Limb (tissue), 2 donors: Measurements from ENCODE around the gene CD70.
"Not testable (repeated sequence)": the region's sequence is repeated elsewhere in the genome, so short reads cannot be mapped to it uniquely, and the experiment has no call there.

Experiments
- DNase-seq, 2 donors: peaks; one replicate each; pipeline ENCODE4 v3.0.0-alpha.2; 2016; ENCODE audit errors: extremely low spot score in 2 of 2

CD70 gene

DNA sequence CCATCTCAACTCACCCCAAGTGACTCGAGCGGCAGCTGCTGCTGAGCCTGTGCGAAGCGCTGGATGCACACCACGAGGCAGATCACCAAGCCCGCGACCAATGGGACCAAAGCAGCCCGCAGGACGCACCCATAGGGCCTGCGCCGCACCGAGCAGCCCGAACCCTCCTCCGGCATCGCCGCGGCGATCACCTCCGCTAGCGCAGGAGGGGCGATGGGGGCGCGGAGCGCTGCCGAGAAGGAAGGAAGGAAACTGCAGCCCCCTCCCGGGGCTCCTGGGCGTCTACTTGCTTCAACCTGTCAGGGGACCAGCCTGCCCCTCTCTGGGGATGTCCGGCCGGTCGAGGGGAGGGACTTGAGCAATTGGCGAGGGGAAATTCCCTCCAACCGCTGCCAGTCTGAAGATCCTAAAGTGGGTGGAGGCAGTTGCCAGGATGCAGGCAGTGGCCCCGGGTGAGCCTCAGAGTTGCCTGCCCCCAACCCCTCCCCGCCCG lies at the start of gene CD70:
CD70 (minus strand) TSS at position 324 of the 493 bp plus-strand sequence; CDS start at position 176, 148 bp downstream.
- DNase-seq: peak in 1 of 2 donors; percentile 30

DNA sequence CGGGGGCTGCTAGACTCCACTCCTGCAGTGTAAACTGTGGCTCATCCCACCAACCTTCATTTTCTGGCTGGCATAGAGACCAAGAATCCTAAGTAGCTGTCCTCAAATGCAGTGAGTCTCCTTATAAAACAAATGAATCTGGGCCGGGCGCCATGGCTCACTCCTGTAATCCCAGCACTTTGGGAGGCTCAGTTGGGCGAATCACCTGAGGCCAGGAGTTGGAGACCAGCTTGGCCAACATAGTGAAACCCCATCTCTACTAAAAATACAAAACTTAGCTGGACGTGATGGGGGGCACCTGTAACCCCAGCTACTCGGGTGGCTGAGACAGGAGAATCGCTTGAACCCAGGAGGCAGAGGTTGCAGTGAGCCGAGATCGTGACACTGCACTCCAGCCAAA lies 49.4 kb upstream of the CD70 start:
- DNase-seq: not testable (repeated sequence)

DNA sequence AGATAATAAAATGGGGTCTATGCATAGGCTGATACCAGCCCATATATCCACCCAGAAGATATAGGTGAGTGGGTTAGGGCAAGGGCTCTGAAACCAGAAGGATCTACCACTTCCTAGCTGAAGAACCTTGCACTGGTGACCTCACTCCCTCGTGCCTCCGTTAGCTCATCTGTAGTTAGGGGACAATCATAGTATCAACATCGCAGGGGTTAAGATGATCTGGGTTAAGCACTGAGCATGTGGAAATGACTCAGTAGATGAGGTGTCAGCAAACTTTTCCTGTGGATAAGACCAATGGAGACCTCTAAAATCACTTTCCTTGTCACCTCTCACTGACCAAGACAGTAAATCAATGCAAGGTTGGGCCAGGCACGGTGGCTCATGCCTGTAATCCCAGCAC lies 48.5 kb upstream of the CD70 start:
- no peak for DNase-seq

DNA sequence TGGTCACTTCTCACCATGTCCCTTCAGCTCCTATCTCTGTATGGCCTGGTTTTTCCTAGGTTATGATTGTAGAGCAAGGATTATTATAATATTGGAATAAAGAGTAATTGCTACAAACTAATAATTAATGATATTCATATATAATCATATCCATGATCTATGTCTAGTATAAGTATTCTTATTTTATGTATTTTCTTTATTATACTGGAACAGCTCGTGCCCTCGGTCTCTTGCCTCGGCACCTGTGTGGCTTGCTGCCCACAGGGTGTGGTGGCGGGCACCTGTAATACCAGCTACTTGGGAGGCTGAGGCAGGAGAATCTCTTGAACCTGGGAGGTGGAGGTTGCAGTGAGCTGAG lies 42.5 kb upstream of the CD70 start:
- not testable (repeated sequence) for DNase-seq

- DNase-seq: peak in 1 of 2 donors; percentile 53
Observed at GRCh38 chr19:6632747-6633455, 42.0 kb upstream of the CD70 start.

DNA sequence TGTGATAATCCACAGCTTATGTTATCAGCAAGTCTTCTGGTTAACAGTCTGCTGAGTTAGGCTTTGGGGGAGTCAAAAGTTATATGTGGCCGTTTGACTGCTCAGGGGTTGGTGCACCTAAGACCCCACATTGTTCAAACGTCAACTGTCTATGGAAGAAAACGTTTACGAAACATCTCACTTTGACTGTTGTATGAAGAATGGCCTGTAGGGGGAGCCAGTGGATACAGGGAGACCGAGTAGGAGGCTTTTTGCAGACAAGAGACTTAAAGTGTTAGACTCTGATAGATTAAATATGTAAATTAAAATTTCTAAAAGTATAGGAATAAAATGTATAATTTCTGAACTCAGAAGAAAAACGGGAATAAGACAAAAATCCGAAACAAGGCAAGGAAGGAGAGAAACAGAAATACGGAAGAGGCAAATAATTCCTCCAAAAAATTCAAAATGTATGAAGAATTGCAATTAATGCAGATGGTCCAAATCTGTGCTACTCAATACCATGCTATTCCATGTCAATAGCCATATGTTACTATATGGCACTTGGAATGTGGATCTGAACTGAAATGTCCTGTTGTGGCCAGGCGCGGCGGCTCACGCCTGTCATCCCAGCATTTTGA lies 41.2 kb upstream of the CD70 start:
- peak; percentile 70 to 77 for DNase-seq

DNA sequence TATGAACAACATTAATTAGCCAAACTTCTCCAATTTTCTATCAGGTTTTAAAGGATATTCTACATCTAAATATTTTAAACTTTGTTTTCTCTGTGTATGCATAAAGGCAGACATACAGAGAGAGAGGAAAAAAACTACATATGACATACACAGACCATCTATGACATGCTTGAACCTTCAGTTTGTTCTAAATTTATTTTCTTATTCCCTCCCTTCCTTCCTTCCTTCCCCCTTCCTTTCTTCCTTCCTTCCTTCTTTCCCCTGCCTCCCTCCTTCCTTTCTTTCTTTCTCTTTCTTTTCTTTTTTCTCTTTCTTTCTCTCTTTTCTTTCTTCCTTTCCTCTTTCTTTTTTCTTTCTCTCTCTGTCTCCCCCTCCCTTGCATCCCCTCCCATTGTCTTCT lies 35.8 kb upstream of the CD70 start:
- DNase-seq: no peak

DNA sequence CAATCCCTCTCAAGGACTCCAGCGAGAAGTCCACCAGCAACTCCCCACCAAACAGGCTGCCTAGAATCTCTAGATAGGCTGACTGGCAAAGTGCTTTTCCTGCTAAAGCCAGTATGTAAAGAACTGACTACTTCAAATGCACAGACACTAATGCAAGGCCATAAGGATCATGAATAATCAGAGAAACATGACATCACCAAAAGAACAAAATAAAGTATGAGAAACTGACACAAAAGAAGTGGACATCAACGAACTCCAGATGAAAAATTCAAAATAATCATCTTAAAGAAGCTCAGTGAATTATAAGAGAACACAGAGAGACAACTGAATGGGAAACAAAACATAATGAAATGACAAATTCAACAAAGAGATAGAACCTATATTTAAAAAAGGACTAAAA lies 26.4 kb upstream of the CD70 start:
- no peak for DNase-seq

GRCh38 chr19:6616011-6616410 lies 25.1 kb upstream of the CD70 start:
- no peak for DNase-seq

- DNase-seq: no peak
Observed at GRCh38 chr19:6613711-6614110, 22.8 kb upstream of the CD70 start.

- peak; percentile 32 to 73 for DNase-seq
Observed at GRCh38 chr19:6610934-6611852, 20.2 kb upstream of the CD70 start.

DNA sequence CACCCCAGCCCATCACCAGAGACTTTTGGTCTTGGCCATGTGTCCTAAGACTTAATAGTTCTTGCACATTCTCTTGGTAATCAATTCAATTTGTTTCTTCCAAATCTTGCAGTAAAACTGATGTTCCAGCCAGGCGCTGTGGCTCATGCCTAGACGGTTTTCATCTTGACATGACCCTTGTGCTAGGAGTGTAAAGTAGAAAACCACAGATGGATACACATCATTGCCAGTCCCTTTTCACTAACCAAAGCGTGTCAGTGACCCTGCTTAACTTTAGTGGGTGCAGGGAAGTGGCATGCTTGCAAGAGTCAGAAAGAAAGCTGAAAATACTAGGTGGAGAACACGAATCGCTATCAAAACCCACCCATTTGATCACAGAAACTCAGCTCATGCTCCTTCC lies 18.0 kb upstream of the CD70 start:
- DNase-seq: no peak

DNA sequence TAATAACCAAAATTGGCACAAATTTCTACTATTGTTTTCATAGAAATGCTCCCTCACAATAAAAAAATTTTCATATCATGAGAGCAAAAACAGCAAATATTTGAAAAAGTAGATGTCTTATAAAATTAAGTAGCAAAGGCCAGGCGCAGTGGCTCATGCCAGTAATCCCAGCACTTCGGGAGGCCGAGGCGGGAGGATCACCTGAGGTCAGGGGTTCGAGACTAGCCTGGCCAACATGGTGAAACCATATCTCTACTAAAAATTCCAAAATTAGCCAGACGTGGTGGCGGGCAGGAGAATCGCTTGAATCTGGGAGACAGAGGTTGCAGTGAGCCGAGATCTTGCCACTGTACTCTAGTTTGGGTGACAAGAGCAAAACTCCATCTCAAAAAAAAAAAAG lies 17.2 kb upstream of the CD70 start:
- DNase-seq: not testable (repeated sequence)

DNA sequence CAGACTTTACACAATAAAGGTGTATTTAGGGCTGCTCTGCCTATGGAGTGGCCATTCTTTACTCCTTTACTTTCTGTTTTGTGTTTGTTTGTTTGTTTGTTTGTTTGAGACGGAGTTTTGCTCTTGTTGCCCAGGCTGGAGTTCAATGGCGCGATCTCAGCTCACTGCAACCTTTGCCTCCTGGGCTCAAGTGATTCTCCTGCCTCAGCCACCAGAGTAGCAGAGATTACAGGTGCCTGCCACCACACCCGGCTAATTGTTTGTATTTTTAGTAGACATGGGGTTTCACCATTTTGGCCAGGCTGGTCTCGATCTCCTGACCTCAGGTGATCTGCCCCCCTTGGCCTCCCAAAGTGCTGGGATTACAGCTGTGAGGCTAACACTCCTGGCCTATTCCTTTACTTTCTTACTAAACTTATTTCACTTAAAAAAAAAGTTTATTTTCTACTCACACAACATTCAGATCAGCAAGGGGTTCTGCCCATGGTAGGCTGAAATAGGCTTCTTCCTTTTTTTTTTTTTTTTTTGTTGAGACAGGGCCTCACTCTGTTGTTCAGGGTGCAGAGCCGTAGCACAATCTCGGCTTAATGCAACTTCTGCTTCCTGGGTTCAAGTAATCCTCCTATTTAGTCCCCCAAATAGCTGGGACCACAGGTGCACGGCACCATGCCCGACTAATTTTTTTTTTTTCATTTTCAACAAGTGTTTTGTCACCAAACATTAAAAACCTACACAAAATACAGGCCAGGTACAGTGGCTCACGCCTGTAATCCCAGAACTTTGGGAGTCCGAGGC lies 15.5 kb upstream of the CD70 start:
- DNase-seq: not testable (repeated sequence)

- DNase-seq: no peak
Observed at GRCh38 chr19:6604906-6605305, 14.0 kb upstream of the CD70 start.

- DNase-seq: no peak
Observed at GRCh38 chr19:6602729-6603114, 11.8 kb upstream of the CD70 start.

DNA sequence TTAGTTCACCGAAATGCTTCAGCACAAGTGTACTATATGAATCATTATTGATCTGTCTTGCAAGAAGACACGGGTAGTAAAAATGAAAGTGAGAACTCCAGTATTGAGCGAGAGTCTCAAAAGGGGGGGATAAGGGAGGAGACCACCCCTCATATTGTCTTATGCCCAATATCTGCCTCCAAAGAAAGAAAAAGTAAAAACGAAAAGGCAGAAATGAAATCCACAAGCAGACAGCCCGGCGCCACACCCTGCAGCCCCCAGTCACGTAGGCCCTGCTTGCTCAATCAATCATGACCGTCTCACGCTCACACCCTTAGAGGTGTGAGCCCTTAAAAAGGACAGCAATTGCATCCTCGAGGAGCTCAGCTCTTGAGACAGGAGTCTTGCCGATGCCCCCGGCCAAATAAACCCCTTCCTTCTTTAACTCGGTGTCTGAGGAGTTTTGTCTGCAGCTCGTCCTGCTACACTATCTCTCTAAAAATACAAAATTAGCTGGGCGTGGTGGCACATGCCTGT lies 10.6 kb upstream of the CD70 start:
- not testable (repeated sequence) for DNase-seq

DNA sequence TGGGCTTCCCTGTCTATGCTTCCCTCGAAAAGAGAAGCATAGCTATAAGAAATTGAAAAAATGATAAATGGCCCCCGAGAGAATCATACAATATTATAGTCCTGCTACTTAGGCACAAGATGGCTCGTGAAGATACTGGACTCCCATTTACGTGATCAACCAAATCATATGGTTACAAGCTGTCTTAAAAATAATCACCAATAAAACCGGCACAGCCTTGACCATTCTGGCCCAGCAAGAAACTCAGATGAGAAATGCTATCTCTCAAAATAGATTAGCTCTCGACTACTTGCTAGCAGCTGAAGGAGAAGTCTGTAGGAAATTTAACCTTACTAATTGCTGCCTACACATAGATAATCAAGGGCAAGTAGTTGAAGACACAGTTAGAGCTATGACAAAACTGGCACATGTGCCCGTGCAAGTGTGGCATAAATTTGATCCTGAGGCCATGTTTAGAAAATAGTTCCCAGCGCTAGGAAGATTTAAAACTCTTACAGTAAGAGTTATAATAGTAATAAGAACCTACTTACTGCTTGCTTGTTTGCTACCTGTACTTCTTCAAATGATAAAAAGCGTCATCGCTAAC lies 10.1 kb upstream of the CD70 start:
- DNase-seq: not testable (repeated sequence)

DNA sequence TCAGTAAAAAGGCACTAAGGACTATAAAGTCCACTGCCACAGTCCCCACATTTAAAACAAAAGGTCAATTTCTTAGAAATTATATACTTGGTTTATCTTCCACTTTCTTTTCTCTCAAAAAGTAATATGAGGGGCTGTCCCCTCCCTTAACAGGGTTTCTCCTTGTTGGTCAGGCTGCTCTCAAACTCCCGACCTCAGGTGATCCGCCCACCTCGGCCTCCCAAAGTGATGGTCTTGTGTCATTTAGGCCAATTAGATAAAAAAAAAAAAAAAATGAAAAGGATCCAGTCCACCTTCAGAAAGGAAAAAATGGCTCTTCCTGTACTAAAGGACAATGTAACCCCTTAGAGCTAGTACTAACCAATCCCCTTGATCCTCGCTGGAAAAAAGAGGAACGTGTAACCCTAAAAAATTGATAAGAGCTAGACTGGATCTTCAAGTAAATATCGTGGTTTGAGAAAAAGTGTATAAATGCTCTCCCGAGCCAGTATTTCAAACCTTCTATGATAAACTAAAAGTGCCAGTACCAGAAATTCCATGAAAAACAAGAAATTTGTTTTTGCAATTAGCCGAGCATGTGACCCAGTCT lies 9.0 kb upstream of the CD70 start:
- no peak for DNase-seq

- not testable (repeated sequence) for DNase-seq
Observed at GRCh38 chr19:6598254-6598892, 7.4 kb upstream of the CD70 start.
